Measurements from ENCODE around the gene EPHA2. TPM values are rescaled to one million over a fixed set of nuclear protein-coding genes. Genes with fewer than 3 reads are reported as not detected.

Gene EPHA2
- total and polyA plus RNA-seq, 4 donors, result 5.4 to 25.9 (median 15.7) TPM

DNA sequence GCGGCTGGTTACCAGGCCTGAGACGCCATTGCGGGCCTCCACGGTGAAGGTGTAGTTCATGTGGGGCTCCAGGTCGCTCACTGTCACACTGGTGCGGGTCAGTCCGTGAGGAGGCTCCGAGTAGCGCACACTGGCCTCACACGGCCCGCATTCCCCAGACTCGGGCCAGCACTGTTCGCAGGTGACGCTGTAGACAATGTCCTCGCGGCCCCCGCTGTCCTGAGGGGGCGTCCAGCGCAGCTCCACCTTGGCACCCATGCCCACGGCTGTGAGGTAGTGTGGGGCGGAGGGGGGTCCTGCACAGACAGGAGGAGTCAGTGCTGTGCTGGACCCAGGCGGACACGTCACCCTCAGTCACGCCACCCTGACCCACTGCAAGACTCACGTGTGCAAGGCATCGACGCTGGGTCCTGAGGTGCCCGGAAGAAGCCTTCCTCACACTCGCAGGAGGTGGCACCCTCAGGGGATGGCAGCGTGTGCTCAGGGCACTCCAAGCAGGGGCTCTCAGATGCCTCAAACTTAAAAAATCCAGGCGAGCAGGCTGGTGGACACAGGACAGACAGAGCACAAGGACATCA is 17.9 kb downstream of the EPHA2 start:
- DNase-seq, result no peak
- ATAC-seq (ENCODE audit: low FRiP score), result no peak
- Histone ChIP-seq H3K9me3 (ENCODE audit: control insufficient read depth, low read length) (no peaks in the 10 kb centered on the region), H3K4me3 (ENCODE audit: low read length in 2 of 2) (no peak overlapping the region), H3K27me3 (ENCODE audit: control insufficient read depth in 1 of 2, insufficient read depth in 2 of 2, low read length in 1 of 2) (no peaks in the 10 kb centered on the region), H3K4me1 (ENCODE audit: control insufficient read depth in 1 of 2, insufficient read depth in 2 of 2, low read length in 2 of 2) (no peaks in the 10 kb centered on the region), H3K36me3 (ENCODE audit: control insufficient read depth in 1 of 2, insufficient read depth in 2 of 2, low read length in 1 of 2) (peaks cover 0 to 7% of the 10 kb centered on the region in 2 donors), H3K27ac (ENCODE audit: low read depth in 1 of 2, low read length in 2 of 2) (no peak overlapping the region)
- WGBS, 2 donors, result 94% methylated on average over 31 of the region's 31 CpGs
- intact Hi-C loops (cut with DNase I), result no loop called here

GRCh38 chr1:16135501-16135900 is 20.4 kb downstream of the EPHA2 start:
- ATAC-seq (ENCODE audit: low FRiP score) (no peak), DNase-seq (no peak)
- Histone ChIP-seq H3K9me3 (ENCODE audit: control insufficient read depth, low read length) (no peaks in the 10 kb centered on the region), H3K27ac (ENCODE audit: low read depth in 1 of 2, low read length in 2 of 2) (no peak overlapping the region), H3K4me1 (ENCODE audit: control insufficient read depth in 1 of 2, insufficient read depth in 2 of 2, low read length in 2 of 2) (no peaks in the 10 kb centered on the region), H3K27me3 (ENCODE audit: control insufficient read depth in 1 of 2, insufficient read depth in 2 of 2, low read length in 1 of 2) (no peaks in the 10 kb centered on the region), H3K36me3 (ENCODE audit: control insufficient read depth in 1 of 2, insufficient read depth in 2 of 2, low read length in 1 of 2) (peaks cover 0 to 12% of the 10 kb centered on the region in 2 donors), H3K4me3 (ENCODE audit: low read length in 2 of 2) (no peak overlapping the region)
- WGBS, 2 donors, result 91 to 93% methylated on average over 12 of the region's 12 CpGs
- intact Hi-C loops (cut with DNase I), result no loop called here

GRCh38 chr1:16134906-16135305 is 21.0 kb downstream of the EPHA2 start:
- DNase-seq (no peak), ATAC-seq (ENCODE audit: low FRiP score) (no peak)
- intact Hi-C loops (cut with DNase I), result no loop called here
- no peak overlapping the region for H3K4me3 ChIP-seq (ENCODE audit: low read length in 2 of 2)
- H3K9me3 ChIP-seq (ENCODE audit: control insufficient read depth, low read length), result no peaks in the 10 kb centered on the region
- peaks cover 0 to 12% of the 10 kb centered on the region in 2 donors for H3K36me3 ChIP-seq (ENCODE audit: control insufficient read depth in 1 of 2, insufficient read depth in 2 of 2, low read length in 1 of 2)
- 95 to 96% methylated on average over 16 of the region's 16 CpGs for WGBS, 2 donors
- H3K4me1 ChIP-seq (ENCODE audit: control insufficient read depth in 1 of 2, insufficient read depth in 2 of 2, low read length in 2 of 2), result no peaks in the 10 kb centered on the region
- no peaks in the 10 kb centered on the region for H3K27me3 ChIP-seq (ENCODE audit: control insufficient read depth in 1 of 2, insufficient read depth in 2 of 2, low read length in 1 of 2)
- no peak overlapping the region for H3K27ac ChIP-seq (ENCODE audit: low read depth in 1 of 2, low read length in 2 of 2)

DNA sequence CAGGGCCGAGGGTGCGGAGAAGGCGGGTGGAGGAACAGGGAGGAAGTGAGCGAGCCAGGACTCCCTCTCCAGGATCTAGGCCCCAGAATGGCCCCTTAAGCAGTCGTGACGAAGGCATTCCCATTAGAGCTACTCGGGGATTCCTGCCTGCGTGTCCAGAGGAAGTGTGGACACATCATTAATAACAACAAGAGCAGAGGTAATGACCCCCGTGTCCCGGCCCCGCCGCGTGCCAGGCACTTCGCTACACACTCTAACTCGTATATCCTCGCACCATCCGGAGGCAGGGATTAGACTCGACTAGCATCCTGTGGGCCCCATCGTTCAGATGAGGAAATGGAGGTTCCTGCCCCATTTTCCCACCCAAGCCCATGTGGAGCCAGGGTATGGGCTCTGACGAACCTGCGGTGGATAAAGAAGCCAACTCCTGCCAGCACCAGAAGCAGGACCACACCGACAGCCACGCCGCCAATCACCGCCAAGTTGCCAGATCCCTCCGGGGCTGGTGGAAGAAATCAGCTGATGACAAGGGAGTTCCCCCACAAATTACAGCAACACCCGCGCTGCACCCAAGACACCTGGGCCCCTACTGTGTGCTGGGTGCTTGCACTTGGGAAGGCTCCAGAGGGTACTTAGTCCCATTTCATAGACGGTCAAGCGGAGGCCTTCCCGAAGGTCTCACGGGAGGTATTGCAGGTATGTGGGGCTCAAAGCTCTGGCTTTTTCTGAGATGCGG is 21.6 kb downstream of the EPHA2 start:
- H3K4me1 ChIP-seq (ENCODE audit: control insufficient read depth in 1 of 2, insufficient read depth in 2 of 2, low read length in 2 of 2), result no peaks in the 10 kb centered on the region
- H3K27ac ChIP-seq (ENCODE audit: low read depth in 1 of 2, low read length in 2 of 2), result no peak overlapping the region
- 88 to 92% methylated on average over 33 of the region's 33 CpGs for WGBS, 2 donors
- H3K9me3 ChIP-seq (ENCODE audit: control insufficient read depth, low read length), result no peaks in the 10 kb centered on the region
- H3K36me3 ChIP-seq (ENCODE audit: control insufficient read depth in 1 of 2, insufficient read depth in 2 of 2, low read length in 1 of 2), result peaks cover 0 to 16% of the 10 kb centered on the region in 2 donors
- intact Hi-C loops (cut with DNase I), result no loop called here
- ATAC-seq (ENCODE audit: low FRiP score) (no peak), DNase-seq (no peak)
- H3K4me3 ChIP-seq (ENCODE audit: low read length in 2 of 2), result no peak overlapping the region
- no peaks in the 10 kb centered on the region for H3K27me3 ChIP-seq (ENCODE audit: control insufficient read depth in 1 of 2, insufficient read depth in 2 of 2, low read length in 1 of 2)

- Histone ChIP-seq H3K4me1 (ENCODE audit: control insufficient read depth in 1 of 2, insufficient read depth in 2 of 2, low read length in 2 of 2) (no peaks in the 10 kb centered on the region), H3K4me3 (ENCODE audit: low read length in 2 of 2) (no peak overlapping the region), H3K36me3 (ENCODE audit: control insufficient read depth in 1 of 2, insufficient read depth in 2 of 2, low read length in 1 of 2) (peaks cover 0 to 16% of the 10 kb centered on the region in 2 donors), H3K9me3 (ENCODE audit: control insufficient read depth, low read length) (no peaks in the 10 kb centered on the region), H3K27me3 (ENCODE audit: control insufficient read depth in 1 of 2, insufficient read depth in 2 of 2, low read length in 1 of 2) (no peaks in the 10 kb centered on the region), H3K27ac (ENCODE audit: low read depth in 1 of 2, low read length in 2 of 2) (no peak overlapping the region)
- ATAC-seq (ENCODE audit: low FRiP score) (no peak), DNase-seq (no peak)
- intact Hi-C loops (cut with DNase I), result no loop called here
- WGBS, 2 donors, result 85 to 91% methylated on average over 28 of the region's 28 CpGs
Measured at GRCh38 chr1:16133007-16133961, 22.6 kb downstream of the EPHA2 start.

GRCh38 chr1:16132325-16132785 is 23.5 kb downstream of the EPHA2 start:
- ATAC-seq (ENCODE audit: low FRiP score), result no peak
- Histone ChIP-seq H3K27me3 (ENCODE audit: control insufficient read depth in 1 of 2, insufficient read depth in 2 of 2, low read length in 1 of 2) (no peaks in the 10 kb centered on the region), H3K27ac (ENCODE audit: low read depth in 1 of 2, low read length in 2 of 2) (no peak overlapping the region), H3K4me3 (ENCODE audit: low read length in 2 of 2) (no peak overlapping the region), H3K9me3 (ENCODE audit: control insufficient read depth, low read length) (no peaks in the 10 kb centered on the region), H3K4me1 (ENCODE audit: control insufficient read depth in 1 of 2, insufficient read depth in 2 of 2, low read length in 2 of 2) (no peaks in the 10 kb centered on the region), H3K36me3 (ENCODE audit: control insufficient read depth in 1 of 2, insufficient read depth in 2 of 2, low read length in 1 of 2) (peaks cover 0 to 12% of the 10 kb centered on the region in 2 donors)
- 87% methylated on average over 6 of the region's 6 CpGs for WGBS, 2 donors
- intact Hi-C loops (cut with DNase I), result no loop called here
- no peak for DNase-seq

- DNase-seq, result no peak
- no peaks in the 10 kb centered on the region for H3K9me3 ChIP-seq (ENCODE audit: control insufficient read depth, low read length)
- no peak overlapping the region for H3K27ac ChIP-seq (ENCODE audit: low read depth in 1 of 2, low read length in 2 of 2)
- H3K4me1 ChIP-seq (ENCODE audit: control insufficient read depth in 1 of 2, insufficient read depth in 2 of 2, low read length in 2 of 2), result no peaks in the 10 kb centered on the region
- no peaks in the 10 kb centered on the region for H3K27me3 ChIP-seq (ENCODE audit: control insufficient read depth in 1 of 2, insufficient read depth in 2 of 2, low read length in 1 of 2)
- WGBS, 2 donors, result 95% methylated on average over 28 of the region's 28 CpGs
- intact Hi-C loops (cut with DNase I), result no loop called here
- no peak overlapping the region for H3K4me3 ChIP-seq (ENCODE audit: low read length in 2 of 2)
- no peak for ATAC-seq (ENCODE audit: low FRiP score)
- H3K36me3 ChIP-seq (ENCODE audit: control insufficient read depth in 1 of 2, insufficient read depth in 2 of 2, low read length in 1 of 2), result peaks cover 0 to 12% of the 10 kb centered on the region in 2 donors
Measured at GRCh38 chr1:16131636-16132324, 24.1 kb downstream of the EPHA2 start.

DNA sequence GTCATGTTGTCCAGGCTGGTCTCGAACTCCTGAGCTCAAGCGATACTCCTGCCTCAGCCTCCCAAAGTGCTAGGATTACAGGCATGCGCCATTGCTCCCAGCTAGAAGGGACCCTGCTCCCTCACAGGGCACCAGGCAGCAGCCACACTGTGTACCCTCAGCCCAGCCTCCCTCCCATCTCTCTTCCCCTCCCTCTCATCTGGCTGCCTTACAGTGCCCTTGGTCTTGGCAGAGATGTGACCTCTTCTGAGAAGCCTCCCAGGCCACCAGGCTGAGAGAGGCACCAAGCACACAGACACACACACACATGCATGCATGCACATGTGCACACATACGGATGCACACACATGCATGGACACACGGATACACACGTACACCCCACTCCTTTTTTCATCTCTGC is 25.0 kb downstream of the EPHA2 start:
- Histone ChIP-seq H3K4me1 (ENCODE audit: control insufficient read depth in 1 of 2, insufficient read depth in 2 of 2, low read length in 2 of 2) (no peaks in the 10 kb centered on the region), H3K36me3 (ENCODE audit: control insufficient read depth in 1 of 2, insufficient read depth in 2 of 2, low read length in 1 of 2) (peaks cover 0 to 12% of the 10 kb centered on the region in 2 donors), H3K27ac (ENCODE audit: low read depth in 1 of 2, low read length in 2 of 2) (no peak overlapping the region), H3K27me3 (ENCODE audit: control insufficient read depth in 1 of 2, insufficient read depth in 2 of 2, low read length in 1 of 2) (no peaks in the 10 kb centered on the region), H3K4me3 (ENCODE audit: low read length in 2 of 2) (no peak overlapping the region), H3K9me3 (ENCODE audit: control insufficient read depth, low read length) (no peaks in the 10 kb centered on the region)
- 91 to 98% methylated on average over 6 of the region's 6 CpGs for WGBS, 2 donors
- intact Hi-C loops (cut with DNase I), result no loop called here
- ATAC-seq (ENCODE audit: low FRiP score) (no peak), DNase-seq (no peak)
